Epithelial cell of proximal tubule (primary cell): Measurements from ENCODE around the gene KCNQ1. TPM values are rescaled to one million over a fixed set of nuclear protein-coding genes. Genes with fewer than 3 reads are reported as not detected.

ENCODE experiments used
- DNase-seq: peaks from one replicate; pipeline ENCODE4 v3.0.0-alpha.2; 2011; ENCODE audit warnings: low read depth
- H3K4me3 ChIP-seq: 2 replicates; pipeline ENCODE4 v1.5.1; 2011; ENCODE audit warnings: low read depth, mild to moderate bottlenecking, low read length
- CTCF ChIP-seq: conservative IDR thresholded peaks from 2 replicates; pipeline ENCODE4 v1.5.1; 2012; ENCODE audit warnings: low read depth, mild to moderate bottlenecking, low read length
- total RNA-seq: library from RNA; depleted of rRNA; stranded (reverse); fragments of >200 nt; gene quantifications from 2 replicates; pipeline ENCODE4 v1.2.3, GENCODE V29; 2015

KCNQ1 gene
- total RNA-seq, 1 donor from 2014 or later = 0.46 TPM

GRCh38 chr11:2416765-2417164 is 28.0 kb upstream of the KCNQ1 start:
- DNase-seq = no peak
- no peak overlapping the region for H3K4me3 ChIP-seq
- no peak for TF ChIP-seq CTCF

- no peak for DNase-seq
- no peak overlapping the region for H3K4me3 ChIP-seq
- no peak for TF ChIP-seq CTCF
These were observed 26.7 kb upstream of the KCNQ1 start for GRCh38 chr11:2417856-2418692.

- H3K4me3 ChIP-seq = no peak overlapping the region
- DNase-seq = no peak
- TF ChIP-seq CTCF = no peak
These were observed 26.0 kb upstream of the KCNQ1 start for GRCh38 chr11:2418693-2419360.

- no peak overlapping the region for H3K4me3 ChIP-seq
- peak; percentile 90 for TF ChIP-seq CTCF
- DNase-seq = no peak
These were observed 24.9 kb upstream of the KCNQ1 start for GRCh38 chr11:2419638-2420501.

- no peak for DNase-seq
- no peak overlapping the region for H3K4me3 ChIP-seq
- peak; percentile 82 for TF ChIP-seq CTCF
These were observed 24.1 kb upstream of the KCNQ1 start for GRCh38 chr11:2420502-2421225.

- no peak for TF ChIP-seq CTCF
- no peak overlapping the region for H3K4me3 ChIP-seq
- no peak for DNase-seq
These were observed 23.4 kb upstream of the KCNQ1 start for GRCh38 chr11:2421226-2421994.
